DOHH2 (cell line): ENCODE measurements around the gene SCD.

Source experiments
- H3F3A ChIP-seq: fragments of 200-600 bp; sonication (generic), shearing (Covaris generic); 2 replicates; pipeline ENCODE4 v1.6.0; 2016; ENCODE audit warnings: antibody characterized with exemption, mild to moderate bottlenecking; ENCODE audit not compliant: control insufficient read depth, insufficient read depth
- H3K27ac ChIP-seq: fragments of 200-600 bp; sonication (generic); 2 replicates; pipeline ENCODE4 v1.5.1; 2014; ENCODE audit warnings: low read depth, mild to moderate bottlenecking, low read length, moderate library complexity
- H3K27me3 ChIP-seq: fragments of 200-600 bp; sonication (generic); 2 replicates; pipeline ENCODE4 v1.6.1; 2014; ENCODE audit warnings: mild to moderate bottlenecking, low read length, mixed read lengths; ENCODE audit not compliant: control insufficient read depth
- H3K36me3 ChIP-seq: fragments of 200-600 bp; sonication (generic); 2 replicates; pipeline ENCODE4 v1.6.1; 2014; ENCODE audit warnings: mild to moderate bottlenecking, low read length, moderate library complexity, mixed read lengths; ENCODE audit not compliant: control insufficient read depth
- H3K4me1 ChIP-seq: fragments of 200-600 bp; sonication (generic); 2 replicates; pipeline ENCODE4 v1.6.1; 2014; ENCODE audit warnings: mild to moderate bottlenecking, low read length, mixed read lengths; ENCODE audit not compliant: control insufficient read depth
- H3K4me2 ChIP-seq: fragments of 200-600 bp; sonication (generic); 2 replicates; pipeline ENCODE4 v1.6.0; 2014; ENCODE audit warnings: mild to moderate bottlenecking, low read length, moderate library complexity
- H3K4me3 ChIP-seq: fragments of 200-600 bp; sonication (generic); 2 replicates; pipeline ENCODE4 v1.5.1; 2014; ENCODE audit warnings: mild to moderate bottlenecking, low read length, mixed read lengths
- H3K79me2 ChIP-seq: fragments of 200-600 bp; sonication (generic); 2 replicates; pipeline ENCODE4 v1.6.1; 2014; ENCODE audit warnings: mild to moderate bottlenecking, low read length, mixed read lengths; ENCODE audit not compliant: control insufficient read depth
- H3K9me2 ChIP-seq: fragments of 200-600 bp; sonication (generic); replicated peaks from 2 replicates; pipeline ENCODE4 v1.6.1; 2014; ENCODE audit warnings: mild to moderate bottlenecking, low read length, mixed read lengths; ENCODE audit not compliant: control insufficient read depth
- H3K9me3 ChIP-seq: fragments of 200-600 bp; sonication (generic); 2 replicates; pipeline ENCODE4 v1.6.1; 2014; ENCODE audit warnings: antibody characterized with exemption, low read length, mixed read lengths; ENCODE audit not compliant: control insufficient read depth, insufficient read depth
- H4K20me1 ChIP-seq: fragments of 200-600 bp; sonication (generic); 2 replicates; pipeline ENCODE4 v1.6.0; 2014; ENCODE audit warnings: low read depth, mild to moderate bottlenecking, antibody characterized with exemption, low read length, moderate library complexity; ENCODE audit not compliant: control insufficient read depth, insufficient read depth
- CTCF ChIP-seq: fragments of 200-600 bp; sonication (generic); IDR thresholded peaks from one replicate; pipeline ENCODE4 v1.5.1; 2014; ENCODE audit warnings: antibody characterized with exemption, mild to moderate bottlenecking, low read depth, low read length; ENCODE audit not compliant: poor library complexity, severe bottlenecking
- EZH2phosphoT487 ChIP-seq: fragments of 200-600 bp; sonication (generic); IDR thresholded peaks from 2 replicates; pipeline ENCODE4 v1.6.1; 2017; ENCODE audit warnings: borderline replicate concordance, mild to moderate bottlenecking, antibody characterized with exemption, low read length, moderate library complexity, mixed read lengths

SCD gene

GRCh38 chr10:100304414-100304813 lies 42.6 kb upstream of the SCD start:
- Histone ChIP-seq H3K4me2 (no peak overlapping the region), H3K9me2 (no peaks in the 10 kb centered on the region), H4K20me1 (no peaks in the 10 kb centered on the region), H3K9me3 (no peaks in the 10 kb centered on the region), H3K27me3 (peaks cover 23% of the 10 kb centered on the region), H3K79me2 (no peaks in the 10 kb centered on the region), H3K4me1 (no peaks in the 10 kb centered on the region), H3K4me3 (no peak overlapping the region), H3F3A (no peaks in the 10 kb centered on the region), H3K36me3 (no peaks in the 10 kb centered on the region), H3K27ac (no peak overlapping the region)
- TF ChIP-seq CTCF (no peak), EZH2phosphoT487 (no peak)

- Histone ChIP-seq H3K27me3 (peaks cover 35% of the 10 kb centered on the region), H3F3A (no peaks in the 10 kb centered on the region), H3K9me2 (no peaks in the 10 kb centered on the region), H3K4me1 (no peaks in the 10 kb centered on the region), H3K27ac (no peak overlapping the region), H3K36me3 (no peaks in the 10 kb centered on the region), H3K79me2 (no peaks in the 10 kb centered on the region), H3K4me3 (no peak overlapping the region), H3K9me3 (no peaks in the 10 kb centered on the region), H3K4me2 (no peak overlapping the region), H4K20me1 (no peaks in the 10 kb centered on the region)
- no peak for TF ChIP-seq EZH2phosphoT487
- no peak for TF ChIP-seq CTCF
Observed at GRCh38 chr10:100306861-100307260, 40.2 kb upstream of the SCD start.

- H3K4me2 ChIP-seq, result no peak overlapping the region
- H3K4me1 ChIP-seq, result no peaks in the 10 kb centered on the region
Observed at GRCh38 chr10:100307684-100308083, 39.3 kb upstream of the SCD start.

More at GRCh38 chr10:100307684-100308083, 39.3 kb upstream of the SCD start:
- Histone ChIP-seq H3K4me3 (no peak overlapping the region), H3K79me2 (no peaks in the 10 kb centered on the region), H3F3A (no peaks in the 10 kb centered on the region), H3K36me3 (no peaks in the 10 kb centered on the region), H3K27ac (no peak overlapping the region), H3K27me3 (peaks cover 41% of the 10 kb centered on the region), H4K20me1 (no peaks in the 10 kb centered on the region), H3K9me3 (no peaks in the 10 kb centered on the region), H3K9me2 (no peaks in the 10 kb centered on the region)
- TF ChIP-seq CTCF (no peak), EZH2phosphoT487 (no peak)
